Activated B cell treated with CpG ODN at 0.5 μM for 24 hours (primary cell): ENCODE measurements around the gene NYNRIN. TPM values are rescaled to one million over a fixed set of nuclear protein-coding genes. Genes with fewer than 3 reads are reported as not detected.

ENCODE experiments used
- ATAC-seq: fragments of 200-7000 bp; cut with Tn5 transposase; one replicate; pipeline ENCODE4 v1.10.0; 2021; ENCODE audit warnings: low read depth, mild to moderate bottlenecking, moderate library complexity
- CTCF ChIA-PET: fragments of 350-600 bp; sonication (Branson Sonifier 250); formaldehyde crosslinking; loops from one replicate; lab custom pipeline; 2021; ENCODE audit warnings: antibody characterized with exemption; lab: Charles Lee
- POLR2A ChIA-PET: fragments of 350-600 bp; sonication (Branson Sonifier 250); formaldehyde crosslinking; loops from one replicate; lab custom pipeline; 2021; ENCODE audit warnings: antibody characterized with exemption; lab: Charles Lee
- DNase-seq: peaks from one replicate; pipeline ENCODE4 v3.0.0; 2022
- H3K27ac Mint-ChIP-seq: one replicate; pipeline ENCODE4 v1.8.0; 2020; ENCODE audit warnings: mixed read lengths
- H3K27me3 Mint-ChIP-seq: one replicate; pipeline ENCODE4 v1.8.0; 2021; ENCODE audit warnings: mixed read lengths
- H3K36me3 Mint-ChIP-seq: one replicate; pipeline ENCODE4 v1.8.0; 2021; ENCODE audit warnings: low read depth, mixed read lengths
- H3K4me1 Mint-ChIP-seq: one replicate; pipeline ENCODE4 v1.8.0; 2021; ENCODE audit warnings: mixed read lengths
- H3K4me3 Mint-ChIP-seq: one replicate; pipeline ENCODE4 v1.8.0; 2020; ENCODE audit warnings: mild to moderate bottlenecking, mixed read lengths
- H3K9me3 Mint-ChIP-seq: one replicate; pipeline ENCODE4 v1.8.0; 2020; ENCODE audit warnings: mixed read lengths
- intact Hi-C: fragments of 100-400 bp; cut with micrococcal nuclease; formaldehyde crosslinking; loops from one replicate; pipeline ENCODE4 v1.15.1; 2024
- total RNA-seq: library from RNA; stranded (reverse); gene quantifications from 2 replicates; pipeline ENCODE4 v1.2.3, GENCODE V29; 2022
- TF ChIP-seq, protein P1 (sequence below): fragments of 200-600 bp; IDR thresholded peaks from one replicate; pipeline ENCODE4 v1.8.0; 2022; ENCODE audit warnings: antibody characterized with exemption, mild to moderate bottlenecking

NYNRIN gene
- total RNA-seq, 1 donor from 2014 or later = 0.04 TPM

GRCh38 chr14:24392325-24393091 lies 6.3 kb upstream of the NYNRIN start:
- Mint-ChIP-seq H3K27ac (no peak overlapping the region), H3K4me3 (no peak overlapping the region), H3K4me1 (peaks cover under 1% of the 10 kb centered on the region), H3K9me3 (no peaks in the 10 kb centered on the region), H3K36me3 (no peaks in the 10 kb centered on the region), H3K27me3 (peaks cover 23% of the 10 kb centered on the region)
- CTCF ChIA-PET = no interaction called here
- DNase-seq = no peak
- POLR2A ChIA-PET = no interaction called here
- no peak for ATAC-seq
- intact Hi-C loops = no loop called here
- TF ChIP-seq, protein P1, sequence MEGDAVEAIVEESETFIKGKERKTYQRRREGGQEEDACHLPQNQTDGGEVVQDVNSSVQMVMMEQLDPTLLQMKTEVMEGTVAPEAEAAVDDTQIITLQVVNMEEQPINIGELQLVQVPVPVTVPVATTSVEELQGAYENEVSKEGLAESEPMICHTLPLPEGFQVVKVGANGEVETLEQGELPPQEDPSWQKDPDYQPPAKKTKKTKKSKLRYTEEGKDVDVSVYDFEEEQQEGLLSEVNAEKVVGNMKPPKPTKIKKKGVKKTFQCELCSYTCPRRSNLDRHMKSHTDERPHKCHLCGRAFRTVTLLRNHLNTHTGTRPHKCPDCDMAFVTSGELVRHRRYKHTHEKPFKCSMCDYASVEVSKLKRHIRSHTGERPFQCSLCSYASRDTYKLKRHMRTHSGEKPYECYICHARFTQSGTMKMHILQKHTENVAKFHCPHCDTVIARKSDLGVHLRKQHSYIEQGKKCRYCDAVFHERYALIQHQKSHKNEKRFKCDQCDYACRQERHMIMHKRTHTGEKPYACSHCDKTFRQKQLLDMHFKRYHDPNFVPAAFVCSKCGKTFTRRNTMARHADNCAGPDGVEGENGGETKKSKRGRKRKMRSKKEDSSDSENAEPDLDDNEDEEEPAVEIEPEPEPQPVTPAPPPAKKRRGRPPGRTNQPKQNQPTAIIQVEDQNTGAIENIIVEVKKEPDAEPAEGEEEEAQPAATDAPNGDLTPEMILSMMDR = no peak

GRCh38 chr14:24394275-24394674 lies 4.5 kb upstream of the NYNRIN start:
- H3K4me3 Mint-ChIP-seq = no peak overlapping the region
- intact Hi-C loops = no loop called here
- TF ChIP-seq, protein P1 = no peak
- peaks cover 15% of the 10 kb centered on the region for H3K27me3 Mint-ChIP-seq
- ChIA-PET POLR2A (no interaction called here), CTCF (no interaction called here)
- no peaks in the 10 kb centered on the region for H3K36me3 Mint-ChIP-seq
- ATAC-seq (no peak), DNase-seq (no peak)
- H3K4me1 Mint-ChIP-seq = peaks cover 4% of the 10 kb centered on the region
- no peak overlapping the region for H3K27ac Mint-ChIP-seq
- H3K9me3 Mint-ChIP-seq = no peaks in the 10 kb centered on the region

DNA sequence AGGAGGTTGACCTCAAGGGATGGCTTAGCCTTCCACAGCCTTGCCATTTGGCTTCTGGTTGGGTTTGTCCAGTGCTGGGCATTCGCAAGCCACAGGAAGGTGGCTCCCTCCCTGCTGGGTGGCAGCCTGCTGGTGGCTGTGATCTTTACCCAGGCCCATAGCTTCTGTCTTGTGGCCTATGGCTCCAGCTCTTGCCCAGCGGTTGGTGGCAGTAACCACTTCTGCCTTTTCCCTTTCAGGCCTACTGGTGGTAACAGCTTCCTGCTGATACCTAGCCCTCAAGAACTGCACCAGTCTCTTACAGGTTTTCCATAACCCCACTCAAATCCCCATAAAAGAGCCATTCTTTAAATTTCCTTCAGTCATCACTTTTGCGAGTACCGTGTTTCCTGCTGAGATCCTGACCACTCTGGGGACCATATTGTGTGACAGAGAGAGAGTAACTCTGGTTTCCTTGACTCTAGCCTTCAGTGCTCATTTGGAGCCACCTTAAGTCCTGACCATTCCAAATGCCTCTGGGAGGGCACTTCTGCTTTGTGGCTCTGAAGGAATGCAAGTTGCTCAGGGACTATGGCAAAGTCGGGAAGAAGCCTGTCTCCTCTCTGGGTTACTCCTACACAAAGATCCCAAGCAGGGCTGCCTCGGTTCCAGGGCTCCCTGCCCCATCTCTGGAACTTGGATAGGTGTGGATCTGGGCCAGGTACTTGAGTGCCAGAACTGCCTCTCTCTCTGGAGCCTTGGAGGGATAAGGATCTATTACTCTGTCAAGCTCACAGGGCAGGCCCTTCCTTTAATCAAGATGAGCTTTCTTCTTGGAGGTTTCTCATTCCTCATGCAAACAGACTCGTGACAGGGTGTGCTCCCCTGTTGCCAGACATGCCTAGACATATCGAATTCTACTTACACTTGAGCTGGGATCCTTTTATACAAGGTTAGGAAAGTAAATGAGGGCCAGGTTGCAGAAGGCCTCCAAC lies 2.9 kb upstream of the NYNRIN start:
- ChIA-PET CTCF (no interaction called here), POLR2A (interaction anchor here (0.7 to 2.7 kb wide), 2 partner anchors 24 to 34 kb away, joined by 3 to 10 read pairs; partner anchors contain the start of genes CBLN3 and KHNYN)
- H3K27ac Mint-ChIP-seq = no peak overlapping the region
- H3K36me3 Mint-ChIP-seq = no peaks in the 10 kb centered on the region
- H3K4me1 Mint-ChIP-seq = peaks cover 11% of the 10 kb centered on the region
- H3K4me3 Mint-ChIP-seq = no peak overlapping the region
- TF ChIP-seq, protein P1 = no peak
- DNase-seq (no peak), ATAC-seq (no peak)
- H3K27me3 Mint-ChIP-seq = peaks cover 21% of the 10 kb centered on the region
- H3K9me3 Mint-ChIP-seq = no peaks in the 10 kb centered on the region
- intact Hi-C loops = loop anchor here (5.0 kb wide), 1 partner anchor 36 kb away; no protein-coding TSS in a partner anchor

DNA sequence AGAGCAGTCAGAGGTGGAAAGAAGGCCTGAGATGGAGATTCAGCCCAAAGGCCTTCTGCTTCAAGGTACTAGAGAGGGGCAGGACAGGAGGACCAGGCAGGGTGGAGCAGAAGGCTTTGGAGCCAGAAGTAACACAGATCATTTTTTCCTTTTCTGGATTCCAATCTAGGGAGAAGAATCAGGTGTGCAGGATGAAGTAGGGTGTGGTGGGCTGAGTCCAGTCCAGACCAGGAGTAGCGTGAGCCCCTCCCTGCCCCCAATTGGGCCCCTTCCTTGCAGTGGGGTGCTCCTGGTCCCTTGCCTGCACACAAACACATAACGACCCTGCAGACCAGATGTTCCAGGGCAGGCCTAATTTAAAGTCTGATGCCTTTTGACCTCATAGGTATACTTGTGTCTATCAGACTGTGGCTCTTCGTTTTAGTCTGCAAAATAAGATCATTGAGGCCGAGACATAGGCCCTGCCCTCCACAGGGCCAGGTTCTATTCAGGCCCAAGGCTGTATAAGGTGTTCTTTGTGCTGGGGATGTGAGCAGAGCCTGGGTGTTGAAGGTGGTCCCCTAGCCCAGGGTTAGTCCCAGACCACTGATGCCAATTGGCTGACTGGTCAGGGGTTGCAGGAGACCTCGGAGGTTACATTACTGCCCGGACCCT lies 1.0 kb upstream of the NYNRIN start:
- ChIA-PET CTCF (interaction anchor here (1.2 kb wide), 1 partner anchor 33 kb away, joined by 3 read pairs; no protein-coding TSS in a partner anchor), POLR2A (no interaction called here)
- TF ChIP-seq, protein P1 = no peak
- ATAC-seq (no peak), DNase-seq (no peak)
- Mint-ChIP-seq H3K27me3 (peaks cover 22% of the 10 kb centered on the region), H3K36me3 (no peaks in the 10 kb centered on the region), H3K4me3 (peak overlapping the region; percentile 1), H3K9me3 (no peaks in the 10 kb centered on the region), H3K4me1 (peaks cover 11% of the 10 kb centered on the region), H3K27ac (no peak overlapping the region)
- intact Hi-C loops = loop anchor here (5.0 kb wide), 1 partner anchor 35 kb away; no protein-coding TSS in a partner anchor
